HCT116 (cell line): ENCODE data around the gene GNG12.

Experiments used
- ATF3 ChIP-seq: IDR thresholded peaks from 2 replicates; pipeline ENCODE4 v1.6.1; 2012
- CTCF ChIP-seq, 3 experiments: fragments of 200-600 bp in 1 of 3; sonication (generic) in 1 of 3; IDR thresholded peaks in 2 of 3; conservative IDR thresholded peaks in 1 of 3; 2 replicates each; pipeline ENCODE4 v1.5.1; 2012 to 2017; ENCODE audit warnings: low read depth in 2 of 3, low read length in 2 of 3, antibody characterized with exemption in 1 of 3, borderline replicate concordance in 1 of 3, control low read depth in 1 of 3, mild to moderate bottlenecking in 1 of 3, mixed read lengths in 1 of 3, mixed run types in 1 of 3, moderate library complexity in 1 of 3; ENCODE audit not compliant: insufficient read depth in 1 of 3
- EZH2 ChIP-seq: fragments of 200-600 bp; sonication (generic); IDR thresholded peaks from 2 replicates; pipeline ENCODE4 v1.6.1; 2017; ENCODE audit warnings: antibody characterized with exemption, mixed run types
- POLR2AphosphoS5 ChIP-seq: IDR thresholded peaks from 2 replicates; pipeline ENCODE4 v1.6.1; 2011; ENCODE audit warnings: mild to moderate bottlenecking, low read depth, low read length, moderate library complexity

GRCh38 chr1:67685067-67685557 is 148.2 kb downstream of the GNG12 start, which contains the start of gene GADD45A:
- TF ChIP-seq CTCF (IDR thresholded peaks at IDR 0.05 in 2 of 3, conservative IDR thresholded peaks at IDR 0.05 in 1 of 3; ENCODE audit: borderline replicate concordance in 1 of 3, insufficient read depth in 1 of 3, low read depth in 2 of 3, low read length in 2 of 3) (no peak), ATF3 (no peak), EZH2 (no peak), POLR2AphosphoS5 (peak; percentile 100)
